Brain microvascular endothelial cell (primary cell): ENCODE data around the gene DUOX1.
"Not testable (repeated sequence)": the region's sequence is repeated elsewhere in the genome, so short reads cannot be mapped to it uniquely, and the experiment has no call there.

ENCODE experiments used
- DNase-seq: peaks from one replicate; pipeline ENCODE4 v3.0.0-alpha.2; 2020
- H3K27ac ChIP-seq: fragments of 250-450 bp; sonication (Bioruptor Pico); 2 replicates; pipeline ENCODE4 v1.5.1; 2020; ENCODE audit warnings: mild to moderate bottlenecking, moderate library complexity
- H3K27me3 ChIP-seq: fragments of 250-450 bp; sonication (Bioruptor Pico); replicated peaks from 2 replicates; pipeline ENCODE4 v1.5.1; 2020; ENCODE audit warnings: mild to moderate bottlenecking
- H3K36me3 ChIP-seq: fragments of 250-450 bp; sonication (Bioruptor Pico); replicated peaks from 2 replicates; pipeline ENCODE4 v1.5.1; 2020; ENCODE audit warnings: mild to moderate bottlenecking
- H3K4me3 ChIP-seq: 2 replicates; pipeline ENCODE4 v1.5.1; 2011; ENCODE audit warnings: low read depth, mild to moderate bottlenecking, control low read depth, low read length, moderate library complexity
- CTCF ChIP-seq: IDR thresholded peaks from 2 replicates; pipeline ENCODE4 v1.5.1; 2011; ENCODE audit warnings: low read depth, mild to moderate bottlenecking, moderate library complexity, low read length, control low read depth, inconsistent platforms; ENCODE audit errors: missing control alignments
- in situ Hi-C: cut with HindIII; loops from 2 replicates; pipeline ENCODE4 v1.10.0; 2017; ENCODE audit warnings: low sequenced_read_pairs, low pct_ligation_motif_present

DUOX1 gene

GRCh38 chr15:45101749-45102148 is 28.0 kb upstream of the DUOX1 start:
- Histone ChIP-seq H3K36me3 (no peaks in the 10 kb centered on the region), H3K27me3 (no peaks in the 10 kb centered on the region), H3K4me3 (no peak overlapping the region), H3K27ac (no peak overlapping the region)
- TF ChIP-seq CTCF = no peak
- in situ Hi-C loops = no loop called here
- DNase-seq = no peak

- Histone ChIP-seq H3K27ac (no peak overlapping the region), H3K27me3 (no peaks in the 10 kb centered on the region), H3K36me3 (no peaks in the 10 kb centered on the region), H3K4me3 (no peak overlapping the region)
- no peak for DNase-seq
- in situ Hi-C loops = no loop called here
- TF ChIP-seq CTCF = no peak
These were observed 27.6 kb upstream of the DUOX1 start for GRCh38 chr15:45102226-45102625.

- H3K27ac ChIP-seq, in situ Hi-C loops, DNase-seq, H3K27me3 ChIP-seq, H3K36me3 ChIP-seq, H3K4me3 ChIP-seq: not testable (repeated sequence)
These were observed 25.6 kb upstream of the DUOX1 start for GRCh38 chr15:45104170-45104569.

- no peak for TF ChIP-seq CTCF
- H3K36me3 ChIP-seq = no peaks in the 10 kb centered on the region
- no peak for DNase-seq
- peaks cover 14% of the 10 kb centered on the region for H3K27me3 ChIP-seq
- no peak overlapping the region for H3K4me3 ChIP-seq
- in situ Hi-C loops = no loop called here
- no peak overlapping the region for H3K27ac ChIP-seq
These were observed 24.2 kb upstream of the DUOX1 start for GRCh38 chr15:45105586-45105985.

GRCh38 chr15:45106002-45106790 is 23.6 kb upstream of the DUOX1 start:
- no peak overlapping the region for H3K27ac ChIP-seq
- no peak for DNase-seq
- in situ Hi-C loops = no loop called here

More at GRCh38 chr15:45106002-45106790, 23.6 kb upstream of the DUOX1 start:
- H3K4me3 ChIP-seq = no peak overlapping the region
- peaks cover 14% of the 10 kb centered on the region for H3K27me3 ChIP-seq
- no peaks in the 10 kb centered on the region for H3K36me3 ChIP-seq
- TF ChIP-seq CTCF = no peak
